Endometrium (tissue), 2 donors: ENCODE results near the gene CDK11B.
"Not testable (repeated sequence)": the region's sequence is repeated elsewhere in the genome, so short reads cannot be mapped to it uniquely, and the experiment has no call there.

Source experiments
- FAIRE-seq: peaks from 2 replicates; lab custom pipeline; 2012; peaks lifted over from hg19 to GRCh38; lab: Jason Lieb, UNC
- donor health status: control.
- donor health status: control.

Gene CDK11B

GRCh38 chr1:1599030-1599934, 59.5 kb downstream of the CDK11B start:
- FAIRE-seq = no peak

- no peak for FAIRE-seq
Observed at GRCh38 chr1:1598720-1599029, 60.1 kb downstream of the CDK11B start.

- FAIRE-seq = no peak
Observed at GRCh38 chr1:1598051-1598719, 60.6 kb downstream of the CDK11B start.

- FAIRE-seq = no peak
Observed at GRCh38 chr1:1597275-1597930, 61.4 kb downstream of the CDK11B start.

GRCh38 chr1:1596493-1597274, 62.1 kb downstream of the CDK11B start:
- FAIRE-seq = no peak

GRCh38 chr1:1595341-1595740, 63.5 kb downstream of the CDK11B start:
- not testable (repeated sequence) for FAIRE-seq

- no peak for FAIRE-seq
Observed at GRCh38 chr1:1594602-1595260, 64.1 kb downstream of the CDK11B start.

- FAIRE-seq = no peak
Observed at GRCh38 chr1:1593834-1594601, 64.8 kb downstream of the CDK11B start.

GRCh38 chr1:1591452-1591851, 67.4 kb downstream of the CDK11B start:
- no peak for FAIRE-seq
